Glomerular endothelial cell (primary cell): Measurements from ENCODE around the gene WDPCP. TPM values are rescaled to one million over a fixed set of nuclear protein-coding genes. Genes with fewer than 3 reads are reported as not detected.
"Not testable (repeated sequence)": the region's sequence is repeated elsewhere in the genome, so short reads cannot be mapped to it uniquely, and the experiment has no call there.

Experiments
- DNase-seq: peaks from one replicate; pipeline ENCODE4 v3.0.0-alpha.2; 2011; ENCODE audit warnings: low read depth, low spot score; ENCODE audit errors: extremely low read depth
- total RNA-seq: library from RNA; depleted of rRNA; stranded (reverse); fragments of >200 nt; gene quantifications from 2 replicates; pipeline ENCODE4 v1.2.3, GENCODE V29; 2015

WDPCP gene
- total RNA-seq, 1 donor from 2014 or later = 7.0 TPM

DNA sequence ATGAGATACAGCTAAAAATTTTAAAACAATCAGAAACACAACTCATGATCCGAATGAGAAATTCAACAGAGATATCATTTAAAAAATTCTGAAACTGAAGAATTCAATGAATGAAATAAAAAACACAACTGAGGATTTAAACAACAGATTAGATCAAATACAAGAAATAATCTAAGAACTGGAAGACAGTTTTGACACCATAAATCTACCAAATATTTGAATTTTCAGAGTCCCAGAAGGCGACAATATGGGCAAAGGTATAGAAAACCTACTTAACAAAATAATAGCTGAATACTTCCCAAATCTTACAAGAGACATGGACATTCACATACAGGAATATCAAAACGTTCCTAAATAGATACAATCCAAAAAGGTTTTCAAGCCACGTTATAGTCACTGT, 315.7 kb downstream of the WDPCP start:
- no peak for DNase-seq

DNA sequence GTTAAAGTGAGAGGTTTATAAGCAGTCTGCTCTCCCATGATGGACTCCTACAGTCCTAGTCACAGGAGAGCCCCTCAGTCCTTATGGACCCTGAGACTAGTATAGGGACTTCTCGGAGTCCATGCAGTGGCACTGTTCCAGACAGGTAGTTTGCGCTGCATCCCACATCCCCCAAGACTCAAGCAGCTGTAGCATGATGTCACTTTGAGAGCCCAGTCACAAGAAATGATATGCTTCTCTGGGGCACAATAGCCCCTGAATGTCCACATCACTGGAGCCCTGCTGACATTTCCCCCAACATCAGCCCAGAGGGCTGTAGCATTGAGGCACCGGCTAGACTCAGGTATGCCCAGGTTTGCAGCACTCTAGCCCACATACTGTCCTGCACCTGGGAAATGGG, 317.6 kb downstream of the WDPCP start:
- DNase-seq = no peak

- no peak for DNase-seq
Measured at GRCh38 chr2:63268946-63269345, 319.3 kb downstream of the WDPCP start.

GRCh38 chr2:63261137-63261621, 327.1 kb downstream of the WDPCP start:
- no peak for DNase-seq

DNA sequence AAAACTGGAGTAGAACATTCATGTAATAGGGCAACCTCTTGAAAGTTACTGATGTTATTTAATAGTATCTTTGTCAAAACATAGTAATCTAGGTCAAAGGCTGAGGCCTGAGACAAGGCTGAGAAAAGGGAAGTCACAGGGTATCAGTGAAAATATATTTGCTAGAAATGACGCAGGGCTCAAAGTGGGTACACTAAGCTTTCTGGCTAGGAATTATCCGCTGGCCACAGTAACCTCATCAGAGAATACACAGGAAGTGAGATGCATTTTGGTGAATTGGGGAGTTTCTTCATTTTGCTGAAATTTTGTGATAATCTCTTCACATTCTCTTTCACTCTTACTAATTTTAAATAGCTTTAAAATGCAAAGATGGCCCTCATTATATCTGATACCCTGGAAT, 330.8 kb downstream of the WDPCP start:
- no peak for DNase-seq

DNA sequence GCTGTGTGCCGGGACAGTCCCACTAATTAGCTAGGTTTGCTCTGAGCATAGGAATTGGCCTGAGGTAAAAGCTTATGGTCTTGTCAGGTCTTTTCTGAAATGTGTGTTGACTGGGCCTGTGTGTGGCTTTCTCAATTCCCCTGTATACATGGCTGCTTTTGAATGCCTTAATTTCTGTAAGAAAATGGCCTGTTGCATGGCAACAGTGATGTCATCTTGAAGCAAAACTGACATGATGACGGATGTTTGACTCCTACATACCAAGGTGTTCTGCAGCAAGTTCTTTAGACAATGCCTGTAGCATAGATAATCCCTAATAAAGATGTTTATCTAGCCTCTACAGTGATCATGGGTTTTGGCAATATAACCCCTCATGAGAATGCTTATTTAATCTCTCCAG, 339.1 kb downstream of the WDPCP start:
- no peak for DNase-seq

DNA sequence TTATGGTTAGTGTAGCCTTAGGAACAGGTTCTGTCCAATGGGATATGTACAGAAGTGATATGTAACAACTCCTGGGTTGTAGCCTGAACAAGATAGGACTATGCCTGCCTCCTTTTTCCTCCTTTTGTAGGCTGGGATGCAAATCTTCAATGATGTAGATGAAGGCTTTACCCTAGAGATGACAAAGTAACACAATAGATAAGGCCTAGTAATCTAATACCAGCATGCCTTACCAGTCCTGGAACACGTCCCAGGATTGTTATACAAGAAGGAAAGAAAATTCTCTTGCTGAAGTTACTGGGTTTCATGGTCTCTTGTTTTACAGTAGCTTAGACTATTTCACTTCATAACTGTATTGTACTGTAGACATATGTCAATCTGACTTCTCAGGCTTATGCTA, 345.5 kb downstream of the WDPCP start:
- no peak for DNase-seq

- no peak for DNase-seq
Measured at GRCh38 chr2:63225964-63226686, 362.2 kb downstream of the WDPCP start.

DNA sequence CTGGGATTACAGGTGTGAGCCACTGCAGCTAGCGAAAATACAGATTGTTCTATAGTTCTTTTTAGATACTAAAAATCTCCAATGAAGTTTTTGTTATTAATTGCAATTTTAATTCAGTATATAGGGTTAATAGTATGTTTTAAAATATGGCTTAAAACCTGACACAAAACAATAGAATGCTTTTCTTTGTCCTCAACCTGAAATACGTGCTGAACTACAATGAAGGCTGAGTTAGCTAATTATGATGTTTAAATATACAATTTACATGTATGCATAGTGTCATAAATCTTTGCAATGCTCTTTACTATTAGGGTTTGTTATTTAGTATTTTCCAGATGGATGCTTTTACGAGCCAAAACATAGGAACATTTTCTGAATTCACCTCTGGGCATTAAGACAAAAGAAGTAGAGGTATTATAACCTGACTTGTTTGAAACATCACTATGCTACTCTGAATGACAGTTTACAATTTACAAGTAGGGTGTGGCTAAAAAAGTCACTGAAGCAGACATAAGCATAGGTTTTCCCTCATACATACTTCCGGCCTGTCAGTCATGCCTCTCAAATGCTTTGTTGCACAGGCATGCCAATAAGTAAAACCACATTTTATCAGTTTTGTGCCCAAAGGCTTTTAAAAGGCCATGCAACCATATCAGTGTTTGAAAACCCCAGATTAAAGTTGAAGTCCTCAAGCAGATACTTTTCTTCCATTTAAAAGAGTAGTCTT, 369.3 kb downstream of the WDPCP start:
- DNase-seq = no peak

DNA sequence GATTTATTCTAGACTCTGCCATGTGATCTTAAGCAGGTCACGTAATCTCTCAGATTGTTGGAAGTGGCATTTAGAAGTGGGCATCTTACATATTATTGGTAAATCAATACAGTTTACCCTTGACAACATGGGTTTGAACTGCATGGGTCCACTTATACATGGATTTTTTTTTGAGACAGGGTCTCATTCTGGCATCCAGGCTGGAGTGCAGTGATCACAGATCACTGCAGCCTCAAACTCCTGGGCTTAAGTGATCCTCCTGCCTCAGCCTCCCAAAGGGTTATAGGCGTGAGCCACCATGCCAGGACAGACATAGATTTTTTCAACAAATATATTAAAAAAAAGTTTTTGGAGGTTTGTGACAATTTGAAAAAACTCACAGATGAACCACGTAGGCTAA, 393.0 kb downstream of the WDPCP start:
- no peak for DNase-seq

- DNase-seq = no peak
Measured at GRCh38 chr2:63194175-63194574, 394.1 kb downstream of the WDPCP start.

DNA sequence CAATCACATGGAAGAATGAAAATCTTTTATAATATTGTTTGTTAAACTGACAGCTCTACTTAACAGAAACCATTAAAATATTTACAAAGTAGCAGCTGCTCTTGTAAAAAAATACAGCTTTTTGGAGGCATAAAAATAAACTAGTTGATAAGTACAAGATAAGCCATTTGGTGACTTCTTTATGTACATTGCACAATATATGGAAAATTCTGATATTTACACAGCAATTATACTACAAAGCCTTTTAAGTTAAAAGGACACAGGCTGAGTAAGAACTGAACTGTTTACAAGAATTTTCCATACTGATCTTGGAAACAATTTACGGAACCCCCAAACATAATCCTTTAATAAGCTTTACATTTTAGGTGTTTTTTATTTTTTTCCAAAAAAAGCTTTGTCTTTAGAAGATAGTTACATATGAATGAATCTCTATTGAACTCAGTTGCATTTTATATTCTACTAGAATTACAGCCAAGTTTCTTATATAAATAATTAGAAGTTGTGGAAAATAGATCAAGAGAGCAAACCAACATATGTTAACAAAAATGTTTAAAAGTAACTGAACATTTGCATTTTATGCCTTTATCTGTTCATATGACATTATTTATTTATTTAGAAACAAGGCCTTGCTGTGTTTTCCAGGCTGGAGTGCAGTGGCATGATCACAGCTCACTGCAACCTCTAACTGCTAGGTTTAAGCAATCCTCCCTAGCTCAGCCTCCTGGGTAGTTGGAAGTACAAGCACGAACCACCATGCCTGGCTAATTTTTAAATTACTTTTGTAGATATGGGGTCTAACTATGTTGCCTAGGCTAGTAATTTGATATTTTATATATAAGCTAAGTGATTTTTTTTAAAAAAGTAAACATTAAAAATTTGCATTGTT, 395.1 kb downstream of the WDPCP start:
- no peak for DNase-seq

DNA sequence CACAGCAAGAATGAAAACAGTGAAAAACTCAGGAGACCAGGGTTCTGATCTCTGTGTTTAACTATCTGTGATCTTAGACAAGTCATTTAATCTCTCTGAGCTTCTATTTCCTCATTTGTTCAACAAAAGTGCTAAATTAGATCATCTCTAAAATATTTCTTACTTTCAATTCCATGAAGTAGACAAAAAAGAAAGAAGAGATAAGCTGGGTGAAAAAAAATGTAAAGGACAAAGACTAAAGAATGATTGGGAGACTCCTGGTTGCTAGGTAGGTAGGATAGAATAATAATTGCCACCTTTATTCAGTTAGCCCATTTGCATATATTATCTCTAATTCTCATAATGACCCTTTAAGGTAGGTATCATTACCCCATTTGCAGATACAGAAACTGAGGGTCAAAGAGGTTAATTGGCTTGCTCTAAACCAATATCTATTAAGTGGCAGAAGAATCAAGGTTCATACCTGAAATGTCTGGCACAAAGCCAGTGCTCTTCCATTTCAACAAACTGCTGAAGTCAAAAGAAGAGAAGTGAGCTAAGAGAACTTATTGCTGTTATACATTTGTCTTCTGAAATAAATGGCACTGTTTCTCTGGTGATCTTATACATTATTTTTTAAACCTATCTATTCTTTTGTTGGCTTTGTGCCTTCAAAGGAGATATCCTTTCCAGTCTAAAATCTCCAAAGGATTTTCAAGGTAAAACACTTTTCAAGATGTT, 395.9 kb downstream of the WDPCP start:
- DNase-seq = no peak

DNA sequence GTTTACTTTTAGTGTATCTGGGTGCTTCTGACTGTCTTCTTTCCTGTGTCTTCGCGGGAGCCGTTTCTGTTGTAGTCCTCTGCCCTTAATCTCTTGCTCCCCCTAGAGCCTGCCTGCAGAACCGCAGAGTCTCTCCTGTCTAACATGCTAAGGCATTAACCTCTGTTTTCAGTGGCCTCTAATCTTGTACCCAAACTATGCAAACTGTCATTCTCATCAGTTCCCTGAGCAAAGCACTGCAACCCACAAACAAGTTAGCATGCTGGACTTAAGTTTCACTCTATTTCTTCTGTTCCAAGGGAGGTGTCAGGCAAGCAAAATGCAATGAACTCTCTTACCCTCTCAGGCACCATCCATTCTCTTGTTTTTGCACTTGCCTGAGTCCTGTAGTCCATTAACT, 399.3 kb downstream of the WDPCP start:
- no peak for DNase-seq

GRCh38 chr2:63186331-63186730, 401.9 kb downstream of the WDPCP start:
- DNase-seq = no peak

GRCh38 chr2:63163161-63163820, 425.0 kb downstream of the WDPCP start:
- DNase-seq = no peak

- DNase-seq = no peak
Measured at GRCh38 chr2:63159262-63159661, 429.0 kb downstream of the WDPCP start.

DNA sequence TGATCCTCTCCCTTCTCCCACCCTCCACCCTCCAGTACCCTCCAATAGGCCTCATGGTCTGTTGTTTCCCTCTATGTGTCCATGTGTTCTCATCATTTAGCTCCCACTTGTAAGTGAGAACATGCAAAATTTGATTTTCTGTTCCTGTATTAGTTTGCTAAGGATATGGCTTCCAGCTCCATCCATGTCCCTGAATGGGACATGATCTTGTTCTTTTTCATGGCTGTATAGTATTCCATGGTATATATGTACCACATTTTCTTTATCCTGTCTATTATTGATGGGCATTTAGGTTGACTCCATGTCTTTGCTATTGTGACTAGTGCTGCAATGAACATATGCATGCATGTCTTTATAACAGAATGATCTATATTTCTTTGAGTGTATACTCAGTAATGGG, 451.6 kb downstream of the WDPCP start:
- DNase-seq = not testable (repeated sequence)

DNA sequence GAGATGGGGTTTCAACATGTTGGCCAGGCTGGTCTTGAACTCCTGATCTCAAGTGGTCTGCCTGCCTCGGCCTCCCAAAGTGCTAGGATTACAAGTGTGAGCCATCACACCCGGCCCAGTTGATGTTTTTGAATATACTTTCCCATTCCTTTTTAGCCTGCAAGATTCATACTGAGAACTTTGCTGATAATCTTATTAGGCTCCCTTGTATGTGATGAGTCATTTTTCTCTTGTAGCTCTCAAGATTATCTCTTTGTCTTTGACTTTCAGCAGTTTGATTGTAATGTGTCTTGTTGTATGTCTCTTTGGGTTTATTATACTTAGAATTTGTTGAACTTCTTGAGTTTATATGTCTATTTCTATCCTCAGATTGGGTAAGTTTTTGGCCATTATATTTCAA, 456.3 kb downstream of the WDPCP start:
- DNase-seq = no peak

DNA sequence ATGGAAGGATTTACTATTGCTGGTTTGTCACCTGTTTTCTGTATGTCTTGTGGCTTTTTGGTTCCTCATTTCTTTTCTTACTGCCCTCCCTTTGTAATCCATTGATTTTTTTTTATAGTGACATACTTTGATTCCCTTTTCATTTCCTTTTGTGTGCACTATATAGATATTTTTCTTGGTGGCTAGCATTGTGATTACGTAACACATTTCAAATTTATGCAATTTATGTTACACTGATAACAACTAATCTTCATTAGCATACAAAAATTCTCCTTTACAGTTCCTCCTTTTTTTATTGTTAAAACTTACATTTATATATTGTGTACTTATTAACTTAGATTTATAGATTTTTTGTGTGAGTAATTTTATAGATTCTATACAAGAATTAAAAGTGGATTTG, 457.1 kb downstream of the WDPCP start:
- DNase-seq = no peak
